Liver (tissue), 9 donors: Measurements from ENCODE around the gene PDCL3. TPM values are rescaled to one million over a fixed set of nuclear protein-coding genes. Genes with fewer than 3 reads are reported as not detected.
A peak's percentile ranks its signal among the peaks of the same experiment; 100 is the strongest.

ENCODE experiments used
- DNase-seq: peaks from one replicate; pipeline ENCODE4 v3.0.0-alpha.2; 2017; ENCODE audit warnings: low spot score
- H3K27ac ChIP-seq, 2 donors: one replicate each; pipeline ENCODE4 v1.7.0; 2013; ENCODE audit warnings: inconsistent platforms in 2 of 2, low read length in 2 of 2, control low read depth in 1 of 2, low read depth in 1 of 2, mild to moderate bottlenecking in 1 of 2
- H3K27me3 ChIP-seq, 4 donors: one replicate each; pipeline versions ENCODE4 v1.6.1 to v1.7.0; 2013; ENCODE audit warnings: low read length in 3 of 4, inconsistent platforms in 1 of 4, mild to moderate bottlenecking in 1 of 4, moderate library complexity in 1 of 4; ENCODE audit not compliant: control insufficient read depth in 4 of 4, insufficient read depth in 4 of 4
- H3K36me3 ChIP-seq, 4 donors: one replicate each; pipeline versions ENCODE4 v1.6.1 to v1.7.0; 2013; ENCODE audit warnings: low read length in 3 of 4, mild to moderate bottlenecking in 3 of 4, low read depth in 1 of 4, moderate library complexity in 1 of 4; ENCODE audit not compliant: control insufficient read depth in 4 of 4, insufficient read depth in 3 of 4
- H3K4me1 ChIP-seq, 4 donors: one replicate each; pipeline versions ENCODE4 v1.6.1 to v1.7.0; 2013; ENCODE audit warnings: low read length in 3 of 4, mild to moderate bottlenecking in 3 of 4, moderate library complexity in 1 of 4; ENCODE audit not compliant: control insufficient read depth in 4 of 4, insufficient read depth in 4 of 4
- H3K4me3 ChIP-seq, 3 donors: one replicate each; pipeline versions ENCODE4 v1.6.1 to v1.7.0; 2013; ENCODE audit warnings: low read length in 3 of 3, control low read depth in 1 of 3, low read depth in 1 of 3, mild to moderate bottlenecking in 1 of 3
- H3K9ac ChIP-seq, 2 donors: one replicate each; pipeline ENCODE4 v1.7.0; 2013; ENCODE audit warnings: low read length in 2 of 2, mild to moderate bottlenecking in 2 of 2, moderate library complexity in 2 of 2, control low read depth in 1 of 2, low read depth in 1 of 2
- H3K9me3 ChIP-seq, 4 donors: one replicate each; pipeline versions ENCODE4 v1.6.1 to v1.7.0; 2013; ENCODE audit warnings: low read length in 3 of 4; ENCODE audit not compliant: control insufficient read depth in 4 of 4
- ATF3 ChIP-seq: IDR thresholded peaks from 2 replicates; pipeline ENCODE4 v1.6.1; 2016; ENCODE audit warnings: antibody characterized with exemption
- EGR1 ChIP-seq, 2 donors: IDR thresholded peaks; 2 replicates each; pipeline ENCODE4 v1.6.1; 2016 to 2018; ENCODE audit warnings: antibody characterized with exemption in 2 of 2, low read depth in 2 of 2
- FOXA1 ChIP-seq: IDR thresholded peaks from 2 replicates; pipeline ENCODE4 v1.6.1; 2016; ENCODE audit warnings: antibody characterized with exemption
- FOXA2 ChIP-seq: IDR thresholded peaks from 2 replicates; pipeline ENCODE4 v1.6.1; 2016; ENCODE audit warnings: antibody characterized with exemption
- GABPA ChIP-seq, 2 donors: IDR thresholded peaks in 1 of 2; conservative IDR thresholded peaks in 1 of 2; 2 replicates each; pipeline ENCODE4 v1.6.1; 2016; ENCODE audit warnings: antibody characterized with exemption in 2 of 2, mild to moderate bottlenecking in 1 of 2, moderate library complexity in 1 of 2
- HNF4A ChIP-seq, 2 donors: conservative IDR thresholded peaks; 2 replicates each; pipeline ENCODE4 v1.6.1; 2016; ENCODE audit warnings: antibody characterized with exemption in 2 of 2, mild to moderate bottlenecking in 2 of 2
- HNF4G ChIP-seq: IDR thresholded peaks from 2 replicates; pipeline ENCODE4 v1.6.1; 2016; ENCODE audit warnings: antibody characterized with exemption
- JUND ChIP-seq, 2 donors: IDR thresholded peaks; 2 replicates each; pipeline ENCODE4 v1.6.1; 2016; ENCODE audit warnings: antibody characterized with exemption in 2 of 2
- MAX ChIP-seq: IDR thresholded peaks from 2 replicates; pipeline ENCODE4 v1.6.1; 2016; ENCODE audit warnings: antibody characterized with exemption
- NR2F2 ChIP-seq: IDR thresholded peaks from 2 replicates; pipeline ENCODE4 v1.6.1; 2016; ENCODE audit warnings: antibody characterized with exemption
- RAD21 ChIP-seq, 2 donors: IDR thresholded peaks; 2 replicates each; pipeline ENCODE4 v1.6.1; 2016; ENCODE audit warnings: antibody characterized with exemption in 2 of 2, mild to moderate bottlenecking in 2 of 2
- REST ChIP-seq: IDR thresholded peaks from 2 replicates; pipeline ENCODE4 v1.6.1; 2016; ENCODE audit warnings: antibody characterized with exemption, mild to moderate bottlenecking
- RXRA ChIP-seq, 2 donors: IDR thresholded peaks; 2 replicates each; pipeline ENCODE4 v1.6.1; 2017 to 2018; ENCODE audit warnings: antibody characterized with exemption in 2 of 2, mild to moderate bottlenecking in 1 of 2
- SP1 ChIP-seq: IDR thresholded peaks from 2 replicates; pipeline ENCODE4 v1.6.1; 2018; ENCODE audit warnings: antibody characterized with exemption, mild to moderate bottlenecking
- YY1 ChIP-seq: IDR thresholded peaks from 2 replicates; pipeline ENCODE4 v1.6.1; 2016; ENCODE audit warnings: antibody characterized with exemption, mild to moderate bottlenecking
- WGBS: extraction: QIAGEN DNeasy Blood & Tissue Kit; methylation state at CpG from one replicate; pipeline ENCODE4 v1.1.7; 2013; 5-methylcytosine and 5-hydroxymethylcytosine counted together
- polyA plus RNA-seq, 2 donors: library from polyadenylated mRNA; stranded (reverse) in 1 of 2; unstranded in 1 of 2; fragments of 200-250 nt in 1 of 2; fragments of >200 nt in 1 of 2; fragmentation: Nextera tagmentation in 1 of 2; extraction: Ambion mirVana in 1 of 2; gene quantifications; one replicate each; pipeline versions ENCODE4 v1.2.1 to v1.2.3, GENCODE V29; 2013 to 2015
- total RNA-seq, 2 donors: library from RNA; depleted of rRNA; stranded (reverse); fragments of >200 nt; gene quantifications; one replicate each; pipeline ENCODE4 v1.2.3, GENCODE V29; 2014
- donor health status: healthy.
- donor health status: healthy.
- donor health status: healthy.
- donor health status: healthy.
- donor health status: healthy.

Gene PDCL3
- total and polyA plus RNA-seq, 4 donors = 4.2 to 12.3 (median 7.0) TPM

GRCh38 chr2:100588071-100588786 is 25.4 kb downstream of the PDCL3 start:
- H3K27ac ChIP-seq = no peak overlapping the region
- no peak overlapping the region for H3K9ac ChIP-seq
- TF ChIP-seq GABPA (IDR thresholded peaks at IDR 0.05 in 1 of 2, conservative IDR thresholded peaks at IDR 0.05 in 1 of 2) = no peak
- peak; percentile 30 to 36 for TF ChIP-seq JUND (IDR thresholded peaks at IDR 0.05)
- no peak overlapping the region for H3K4me3 ChIP-seq
- no peaks in the 10 kb centered on the region for H3K27me3 ChIP-seq
- no peaks in the 10 kb centered on the region for H3K9me3 ChIP-seq
- H3K4me1 ChIP-seq = no peaks in the 10 kb centered on the region
- no peak for DNase-seq
- 75% methylated on average over 7 of the region's 7 CpGs for WGBS
- no peaks in the 10 kb centered on the region for H3K36me3 ChIP-seq

- H3K9me3 ChIP-seq = no peaks in the 10 kb centered on the region
- no peak overlapping the region for H3K4me3 ChIP-seq
- WGBS = 71% methylated on average over 3 of the region's 3 CpGs
- no peaks in the 10 kb centered on the region for H3K36me3 ChIP-seq
- no peak overlapping the region for H3K9ac ChIP-seq
- no peak for TF ChIP-seq NR2F2
- no peaks in the 10 kb centered on the region for H3K27me3 ChIP-seq
- DNase-seq = no peak
- no peak overlapping the region for H3K27ac ChIP-seq
- H3K4me1 ChIP-seq = no peaks in the 10 kb centered on the region
These were observed 26.7 kb downstream of the PDCL3 start for GRCh38 chr2:100589527-100589926.

- Histone ChIP-seq H3K9me3 (no peaks in the 10 kb centered on the region), H3K36me3 (no peaks in the 10 kb centered on the region), H3K9ac (no peak overlapping the region), H3K27ac (no peak overlapping the region), H3K4me3 (no peak overlapping the region), H3K27me3 (no peaks in the 10 kb centered on the region), H3K4me1 (no peaks in the 10 kb centered on the region)
- DNase-seq = no peak
- TF ChIP-seq YY1 (no peak), RXRA (IDR thresholded peaks at IDR 0.05) (no peak), HNF4G (no peak), FOXA2 (no peak), RAD21 (IDR thresholded peaks at IDR 0.05) (no peak), SP1 (no peak), EGR1 (IDR thresholded peaks at IDR 0.05; ENCODE audit: low read depth in 2 of 2) (no peak), ATF3 (no peak), JUND (IDR thresholded peaks at IDR 0.05) (no peak), MAX (no peak), FOXA1 (no peak), NR2F2 (no peak), HNF4A (conservative IDR thresholded peaks at IDR 0.05) (no peak)
- WGBS = 46% methylated on average over 1 of the region's 1 CpG
These were observed 29.4 kb downstream of the PDCL3 start for GRCh38 chr2:100592226-100592625.

GRCh38 chr2:100596465-100596864 is 33.7 kb downstream of the PDCL3 start:
- H3K4me3 ChIP-seq = no peak overlapping the region
- H3K9me3 ChIP-seq = no peaks in the 10 kb centered on the region
- H3K27ac ChIP-seq = no peak overlapping the region
- WGBS = 84% methylated on average over 5 of the region's 5 CpGs
- H3K27me3 ChIP-seq = no peaks in the 10 kb centered on the region
- no peaks in the 10 kb centered on the region for H3K4me1 ChIP-seq
- no peak for TF ChIP-seq HNF4G
- TF ChIP-seq MAX = no peak
- no peak for TF ChIP-seq RXRA (IDR thresholded peaks at IDR 0.05)
- TF ChIP-seq REST = no peak
- no peak for TF ChIP-seq ATF3
- no peak overlapping the region for H3K9ac ChIP-seq
- H3K36me3 ChIP-seq = no peaks in the 10 kb centered on the region
- no peak for DNase-seq
